ENCODE data around the gene ZNF775.

Gene ZNF775

GRCh38 chr7:150365673-150366398, 13.3 kb upstream of the ZNF775 start:
- no peak for DNase-seq (ENCODE audit: extremely low read depth, insufficient read length)
- no peak for TF ChIP-seq CTCF (IDR thresholded peaks at IDR 0.05; ENCODE audit: insufficient read depth, low read length, poor library complexity, severe bottlenecking)
- H3K27me3 ChIP-seq (replicated peaks; ENCODE audit: control insufficient read depth, insufficient read depth, low read length): no peaks in the 10 kb centered on the region
- no peaks in the 10 kb centered on the region for H3K36me3 ChIP-seq (ENCODE audit: control insufficient read depth, insufficient read depth, low read length)
- no peak overlapping the region for H3K4me3 ChIP-seq (replicated peaks; ENCODE audit: low read depth, low read length)

DNA sequence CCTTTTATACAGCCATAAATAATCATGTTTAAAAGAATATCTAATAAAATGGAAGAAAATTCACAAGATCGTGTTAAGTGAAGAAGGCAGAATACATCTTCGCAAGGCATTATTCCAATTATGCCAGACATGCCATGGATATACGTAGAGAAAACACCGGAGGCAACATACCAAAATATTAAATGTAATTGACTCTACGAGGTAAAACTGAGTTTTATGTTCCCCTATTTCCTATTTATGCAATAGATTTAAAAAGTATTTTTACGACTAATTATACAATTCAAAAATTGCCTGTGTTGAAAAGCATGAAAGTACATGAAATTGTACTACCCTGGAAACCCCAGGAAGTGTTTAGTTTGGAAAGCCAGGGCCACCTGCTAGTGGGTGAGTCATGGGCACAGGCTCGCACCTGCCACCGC, 11.4 kb upstream of the ZNF775 start:
- no peak for DNase-seq (ENCODE audit: extremely low read depth, insufficient read length)
- Histone ChIP-seq H3K27me3 (replicated peaks; ENCODE audit: control insufficient read depth, insufficient read depth, low read length) (no peaks in the 10 kb centered on the region), H3K36me3 (ENCODE audit: control insufficient read depth, insufficient read depth, low read length) (peaks cover 11% of the 10 kb centered on the region), H3K4me3 (replicated peaks; ENCODE audit: low read depth, low read length) (peak overlapping the region; percentile 100)
- no peak for TF ChIP-seq CTCF (IDR thresholded peaks at IDR 0.05; ENCODE audit: insufficient read depth, low read length, poor library complexity, severe bottlenecking)

DNA sequence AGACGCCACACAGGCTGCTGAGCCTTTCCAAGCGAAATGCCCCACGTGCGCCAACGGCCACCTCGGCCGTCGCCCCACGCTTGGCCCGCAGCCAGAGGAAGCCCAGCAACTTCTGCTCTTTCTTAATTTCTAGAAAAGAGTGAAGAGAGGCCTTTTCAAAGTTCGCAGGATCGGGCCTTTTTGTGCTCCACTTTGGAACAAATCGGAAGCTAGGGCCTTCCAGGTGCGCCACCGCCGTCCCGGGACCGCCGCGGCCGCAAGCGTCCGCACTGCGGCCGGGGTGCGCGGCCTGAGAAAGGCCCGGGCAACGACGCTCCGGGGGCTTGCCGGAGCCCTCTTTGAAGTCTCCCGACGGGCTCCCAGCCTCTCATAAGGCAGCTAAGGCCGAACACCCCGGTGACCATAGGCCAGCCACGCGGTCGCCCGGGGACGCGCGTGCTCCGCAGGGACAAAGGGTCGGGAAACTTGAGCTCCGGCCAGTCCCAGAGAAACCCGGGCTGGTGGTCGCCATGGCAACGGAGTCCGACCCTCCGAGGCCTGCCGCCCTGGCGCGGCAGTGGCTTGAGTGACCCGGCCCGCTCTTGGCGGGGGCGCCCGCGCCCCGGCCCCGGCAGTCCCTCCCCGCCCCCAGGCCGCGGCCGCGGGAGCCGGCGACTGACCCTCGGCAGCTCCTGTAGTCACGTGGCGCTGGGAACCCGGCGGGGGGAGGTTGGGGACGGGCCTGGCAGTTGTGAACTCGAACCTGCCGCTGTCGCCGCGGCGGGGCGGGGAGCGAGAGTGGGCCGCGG, 10.8 kb upstream of the ZNF775 start, which contains the start of gene REPIN1:
REPIN1 (plus strand) TSS at position 727 of the 788 bp plus-strand sequence. CDS start 890 bp downstream, outside the sequence.
- no peaks in the 10 kb centered on the region for H3K27me3 ChIP-seq (replicated peaks; ENCODE audit: control insufficient read depth, insufficient read depth, low read length)
- TF ChIP-seq CTCF (IDR thresholded peaks at IDR 0.05; ENCODE audit: insufficient read depth, low read length, poor library complexity, severe bottlenecking): no peak
- peak; percentile 90 for DNase-seq (ENCODE audit: extremely low read depth, insufficient read length)
- peak within 1 kb of the TSS; percentile 100 for H3K4me3 ChIP-seq (replicated peaks; ENCODE audit: low read depth, low read length)
- H3K36me3 ChIP-seq (ENCODE audit: control insufficient read depth, insufficient read depth, low read length): peaks cover 17% of the 10 kb centered on the region

DNA sequence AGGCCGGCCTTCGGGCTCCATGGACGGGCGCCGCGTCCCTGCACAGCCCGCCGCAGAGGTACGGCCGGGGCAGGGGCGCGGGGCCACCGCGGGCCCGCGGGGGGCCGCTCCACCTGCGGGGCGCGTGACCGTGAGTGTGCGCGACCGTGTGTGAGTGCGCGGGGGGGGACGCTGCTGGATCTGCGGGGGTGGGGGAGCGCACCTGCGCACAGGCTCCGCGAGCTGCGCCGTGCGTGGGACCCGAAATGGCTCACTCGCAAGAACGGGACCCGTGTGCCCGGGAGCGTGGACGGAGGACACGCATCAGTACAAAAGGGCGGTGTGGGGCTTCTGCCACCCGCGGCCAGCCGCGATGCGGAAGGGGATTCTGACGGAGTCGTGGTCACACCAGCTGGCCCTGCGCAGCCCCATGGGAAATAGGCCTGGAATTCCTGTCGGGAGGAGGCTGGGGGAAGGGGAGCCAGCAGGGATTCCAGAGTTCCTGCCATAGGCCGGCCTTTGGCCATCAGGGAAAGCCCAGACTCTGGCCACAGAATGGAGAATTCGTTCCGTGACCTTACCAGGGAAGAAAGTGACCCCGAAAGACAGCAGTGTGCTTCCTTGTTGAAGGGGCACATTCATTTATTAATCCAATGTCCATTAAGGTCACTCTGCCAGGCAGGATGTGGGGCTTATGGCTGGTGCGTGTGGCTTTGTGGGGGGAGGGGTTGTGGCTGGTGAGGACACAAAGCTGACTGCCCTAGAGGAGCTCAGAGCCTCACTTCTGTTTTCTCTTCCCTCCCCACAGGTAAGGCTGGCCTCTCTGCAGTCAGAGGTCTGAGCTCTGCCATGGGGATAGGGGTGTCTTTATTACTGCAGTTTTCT, 10.0 kb upstream of the ZNF775 start:
- H3K36me3 ChIP-seq (ENCODE audit: control insufficient read depth, insufficient read depth, low read length): peaks cover 23% of the 10 kb centered on the region
- no peak for TF ChIP-seq CTCF (IDR thresholded peaks at IDR 0.05; ENCODE audit: insufficient read depth, low read length, poor library complexity, severe bottlenecking)
- peak overlapping the region; percentile 100 for H3K4me3 ChIP-seq (replicated peaks; ENCODE audit: low read depth, low read length)
- no peaks in the 10 kb centered on the region for H3K27me3 ChIP-seq (replicated peaks; ENCODE audit: control insufficient read depth, insufficient read depth, low read length)
- DNase-seq (ENCODE audit: extremely low read depth, insufficient read length): peak; percentile 59

- Histone ChIP-seq H3K27me3 (replicated peaks; ENCODE audit: control insufficient read depth, insufficient read depth, low read length) (no peaks in the 10 kb centered on the region), H3K4me3 (replicated peaks; ENCODE audit: low read depth, low read length) (peak overlapping the region; percentile 100), H3K36me3 (ENCODE audit: control insufficient read depth, insufficient read depth, low read length) (peaks cover 27% of the 10 kb centered on the region)
- no peak for DNase-seq (ENCODE audit: extremely low read depth, insufficient read length)
- no peak for TF ChIP-seq CTCF (IDR thresholded peaks at IDR 0.05; ENCODE audit: insufficient read depth, low read length, poor library complexity, severe bottlenecking)
These were observed 9.2 kb upstream of the ZNF775 start for GRCh38 chr7:150369748-150370501.

Data from GM06990 (cell line).